B cell (primary cell): ENCODE data around the gene IGFN1.

Experiments used
- EZH2 ChIP-seq: IDR thresholded peaks from 2 replicates; pipeline ENCODE4 v1.6.1; 2012; ENCODE audit warnings: borderline replicate concordance, low read depth, mild to moderate bottlenecking, moderate library complexity, low read length; ENCODE audit not compliant: insufficient read depth, poor library complexity, severe bottlenecking
- TF ChIP-seq, protein P1 (sequence below): fragments of 200-600 bp; IDR thresholded peaks from one replicate; pipeline ENCODE4 v1.8.0; 2022; ENCODE audit warnings: antibody characterized with exemption, mild to moderate bottlenecking

DNA sequence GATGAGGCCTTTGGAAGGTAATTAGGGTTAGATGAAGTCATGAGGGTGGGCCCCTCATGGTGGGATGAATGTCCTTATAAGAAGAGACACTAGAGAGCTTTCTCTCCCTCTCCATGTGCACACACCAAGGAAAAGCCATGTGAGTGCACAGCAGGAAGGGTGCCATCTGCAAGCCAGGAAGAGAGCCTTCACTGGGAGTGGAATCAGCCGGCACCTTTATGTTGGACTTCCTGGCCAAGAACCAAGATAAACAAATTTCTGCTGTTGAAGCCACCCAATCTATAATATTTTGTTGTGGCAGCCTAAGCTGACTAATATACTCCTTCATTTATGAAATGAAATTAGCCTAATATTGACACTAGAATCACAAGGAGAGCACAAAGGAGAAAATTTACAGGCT, 54.5 kb downstream of the IGFN1 start:
- TF ChIP-seq, protein P1, sequence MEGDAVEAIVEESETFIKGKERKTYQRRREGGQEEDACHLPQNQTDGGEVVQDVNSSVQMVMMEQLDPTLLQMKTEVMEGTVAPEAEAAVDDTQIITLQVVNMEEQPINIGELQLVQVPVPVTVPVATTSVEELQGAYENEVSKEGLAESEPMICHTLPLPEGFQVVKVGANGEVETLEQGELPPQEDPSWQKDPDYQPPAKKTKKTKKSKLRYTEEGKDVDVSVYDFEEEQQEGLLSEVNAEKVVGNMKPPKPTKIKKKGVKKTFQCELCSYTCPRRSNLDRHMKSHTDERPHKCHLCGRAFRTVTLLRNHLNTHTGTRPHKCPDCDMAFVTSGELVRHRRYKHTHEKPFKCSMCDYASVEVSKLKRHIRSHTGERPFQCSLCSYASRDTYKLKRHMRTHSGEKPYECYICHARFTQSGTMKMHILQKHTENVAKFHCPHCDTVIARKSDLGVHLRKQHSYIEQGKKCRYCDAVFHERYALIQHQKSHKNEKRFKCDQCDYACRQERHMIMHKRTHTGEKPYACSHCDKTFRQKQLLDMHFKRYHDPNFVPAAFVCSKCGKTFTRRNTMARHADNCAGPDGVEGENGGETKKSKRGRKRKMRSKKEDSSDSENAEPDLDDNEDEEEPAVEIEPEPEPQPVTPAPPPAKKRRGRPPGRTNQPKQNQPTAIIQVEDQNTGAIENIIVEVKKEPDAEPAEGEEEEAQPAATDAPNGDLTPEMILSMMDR: no peak
- TF ChIP-seq EZH2: no peak
